ENCODE measurements around the gene PSAT1.
A peak's percentile ranks its signal among the peaks of the same experiment; 100 is the strongest.

Gene PSAT1

DNA sequence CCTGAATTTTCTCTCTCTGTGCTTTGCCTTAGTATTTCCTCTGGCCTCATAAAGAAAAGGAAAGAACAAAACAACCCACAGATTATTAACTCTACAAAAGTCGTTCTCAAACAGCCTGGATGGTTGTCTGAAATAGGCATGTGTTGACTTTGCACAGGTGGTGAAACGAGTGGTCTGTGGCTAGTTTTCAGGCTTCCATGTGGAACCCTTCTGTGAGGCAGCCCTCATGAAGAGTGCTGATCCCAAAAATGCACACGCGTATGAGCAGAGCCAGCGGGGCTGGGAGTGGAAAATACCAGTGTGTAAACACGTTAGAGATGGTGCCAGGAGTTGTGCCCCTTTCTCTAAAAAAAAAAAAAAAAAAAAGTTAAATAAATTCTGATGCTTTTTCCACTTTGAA is 4.9 kb upstream of the PSAT1 start:
- no peak overlapping the region for H3K27ac ChIP-seq (ENCODE audit: low read depth, low read length)
- H3K9me3 ChIP-seq (ENCODE audit: control insufficient read depth in 5 of 5, low read length in 5 of 5), result no peaks in the 10 kb centered on the region
- H3K27me3 ChIP-seq (ENCODE audit: control insufficient read depth in 5 of 5, insufficient read depth in 4 of 5, low read length in 5 of 5), result peaks cover 0 to 4% (median 0%) of the 10 kb centered on the region in 5 donors
- peaks cover 0 to 12% (median 11%) of the 10 kb centered on the region in 5 donors for H3K4me1 ChIP-seq (ENCODE audit: control insufficient read depth in 5 of 5, insufficient read depth in 5 of 5, low read length in 5 of 5)
- H3K36me3 ChIP-seq (ENCODE audit: control insufficient read depth in 5 of 5, insufficient read depth in 5 of 5, low read length in 5 of 5), result no peaks in the 10 kb centered on the region
- H3K9ac ChIP-seq (ENCODE audit: low read length in 5 of 5), result no peak overlapping the region
- H3K4me3 ChIP-seq (ENCODE audit: low read depth in 1 of 5, low read length in 5 of 5), result no peak overlapping the region

DNA sequence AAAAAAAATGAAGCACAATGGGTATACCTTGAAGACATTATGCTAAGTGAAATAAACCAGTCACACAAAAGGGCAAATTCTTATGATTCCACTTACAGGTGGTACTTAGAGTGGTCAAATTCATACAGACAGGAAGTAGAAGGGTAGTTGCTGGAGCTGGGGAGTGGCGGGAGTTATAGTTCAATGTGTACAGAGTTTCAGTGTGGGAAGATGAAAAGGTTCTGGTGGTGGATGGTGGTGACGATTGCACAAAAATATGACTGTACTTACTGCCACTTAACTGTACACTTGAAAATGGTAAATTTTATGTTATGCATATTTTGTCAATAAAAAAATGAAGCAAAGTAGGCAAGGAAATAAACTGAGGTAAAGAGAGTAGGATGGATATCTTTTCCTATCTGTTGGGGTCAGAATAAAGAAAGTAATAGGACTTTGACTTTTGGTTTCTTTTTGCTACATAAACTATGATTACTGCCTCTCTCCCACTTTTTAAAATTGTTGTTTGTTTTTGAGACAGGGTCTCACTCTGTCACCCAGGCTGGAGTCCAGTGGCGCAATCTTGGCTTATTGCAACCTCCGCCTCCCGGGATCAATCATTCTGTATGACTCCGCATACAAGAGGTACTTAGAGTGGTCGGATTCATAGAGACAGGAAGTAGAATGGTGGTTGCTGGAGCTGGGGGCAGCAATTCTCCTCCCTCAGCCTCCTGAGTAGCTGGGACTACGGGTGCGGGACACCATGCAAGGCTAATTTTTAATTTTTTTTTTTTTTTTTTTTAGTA is 4.0 kb upstream of the PSAT1 start:
- H3K9ac ChIP-seq (ENCODE audit: low read length in 5 of 5), result no peak overlapping the region
- H3K36me3 ChIP-seq (ENCODE audit: control insufficient read depth in 5 of 5, insufficient read depth in 5 of 5, low read length in 5 of 5), result no peaks in the 10 kb centered on the region
- no peaks in the 10 kb centered on the region for H3K9me3 ChIP-seq (ENCODE audit: control insufficient read depth in 5 of 5, low read length in 5 of 5)
- H3K27me3 ChIP-seq (ENCODE audit: control insufficient read depth in 5 of 5, insufficient read depth in 4 of 5, low read length in 5 of 5), result peaks cover 0 to 4% (median 0%) of the 10 kb centered on the region in 5 donors
- H3K4me1 ChIP-seq (ENCODE audit: control insufficient read depth in 5 of 5, insufficient read depth in 5 of 5, low read length in 5 of 5), result peaks cover 2 to 21% (median 19%) of the 10 kb centered on the region in 5 donors
- H3K27ac ChIP-seq (ENCODE audit: low read depth, low read length), result no peak overlapping the region
- no peak overlapping the region for H3K4me3 ChIP-seq (ENCODE audit: low read depth in 1 of 5, low read length in 5 of 5)

DNA sequence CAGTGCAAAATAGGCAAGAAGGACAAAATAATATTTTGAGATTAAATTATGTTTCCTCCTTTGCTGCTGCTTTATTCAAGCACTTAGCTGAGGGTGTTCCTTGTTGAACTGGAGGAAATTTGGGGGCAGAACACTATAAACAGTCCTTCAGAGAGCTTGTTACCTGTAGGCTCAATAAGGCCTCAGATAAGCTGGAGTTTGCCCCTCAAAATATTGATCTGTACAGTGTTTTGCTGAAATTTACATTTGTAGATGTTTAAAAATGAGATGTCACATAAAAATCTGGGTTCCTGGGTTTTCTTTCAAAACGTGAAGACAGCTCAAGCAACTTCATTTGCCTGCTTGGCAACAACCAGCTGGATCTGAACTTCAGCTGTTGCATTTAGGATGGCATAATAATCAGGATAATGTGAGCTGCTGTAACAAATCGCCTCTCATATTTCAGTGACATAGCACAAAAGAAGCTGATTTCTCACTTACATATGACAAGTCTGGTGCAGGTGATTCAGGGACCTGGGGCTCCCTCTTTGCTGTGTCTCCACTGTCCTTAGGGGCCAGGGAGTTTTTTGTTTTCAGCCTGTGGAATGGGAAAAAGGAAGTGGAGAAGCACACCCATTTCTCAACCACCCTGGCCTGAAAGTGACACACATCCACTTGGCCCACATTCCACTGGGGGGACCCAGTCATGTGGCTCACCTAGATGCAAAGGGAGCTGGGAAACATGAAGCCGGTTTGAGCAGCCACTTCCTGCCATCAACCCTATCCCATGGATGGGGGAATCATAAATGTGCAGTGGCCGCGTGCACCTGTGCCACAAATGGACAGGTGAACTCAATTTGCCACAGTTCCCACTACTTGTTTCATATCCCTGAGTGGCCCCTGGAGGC is 2.4 kb upstream of the PSAT1 start:
- peaks cover 2 to 26% (median 24%) of the 10 kb centered on the region in 5 donors for H3K4me1 ChIP-seq (ENCODE audit: control insufficient read depth in 5 of 5, insufficient read depth in 5 of 5, low read length in 5 of 5)
- no peaks in the 10 kb centered on the region for H3K36me3 ChIP-seq (ENCODE audit: control insufficient read depth in 5 of 5, insufficient read depth in 5 of 5, low read length in 5 of 5)
- no peak overlapping the region for H3K27ac ChIP-seq (ENCODE audit: low read depth, low read length)
- H3K9me3 ChIP-seq (ENCODE audit: control insufficient read depth in 5 of 5, low read length in 5 of 5), result no peaks in the 10 kb centered on the region
- H3K9ac ChIP-seq (ENCODE audit: low read length in 5 of 5), result no peak overlapping the region
- no peak overlapping the region for H3K4me3 ChIP-seq (ENCODE audit: low read depth in 1 of 5, low read length in 5 of 5)
- H3K27me3 ChIP-seq (ENCODE audit: control insufficient read depth in 5 of 5, insufficient read depth in 4 of 5, low read length in 5 of 5), result peaks cover 0 to 7% (median 3%) of the 10 kb centered on the region in 5 donors

DNA sequence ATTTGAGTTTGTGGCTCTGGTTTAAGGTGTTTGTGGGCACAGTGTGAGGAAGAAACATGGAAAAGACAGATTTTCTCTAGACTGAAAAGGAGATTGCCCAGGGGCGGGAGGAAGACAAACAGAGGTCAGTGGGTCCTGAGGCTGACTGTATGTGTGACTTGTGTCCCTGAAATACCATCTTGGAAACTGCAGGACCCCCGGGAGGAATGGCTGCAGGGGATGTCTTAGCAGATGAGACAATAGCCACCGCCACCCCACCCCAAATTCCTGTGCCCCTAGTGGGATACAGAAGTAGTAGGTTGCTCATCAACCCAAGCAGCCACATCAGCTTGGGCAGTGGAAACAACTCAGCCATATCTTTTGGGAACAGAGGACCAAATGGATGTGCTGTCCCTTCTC is 1.7 kb upstream of the PSAT1 start:
- Histone ChIP-seq H3K9me3 (ENCODE audit: control insufficient read depth in 5 of 5, low read length in 5 of 5) (no peaks in the 10 kb centered on the region), H3K36me3 (ENCODE audit: control insufficient read depth in 5 of 5, insufficient read depth in 5 of 5, low read length in 5 of 5) (no peaks in the 10 kb centered on the region), H3K4me1 (ENCODE audit: control insufficient read depth in 5 of 5, insufficient read depth in 5 of 5, low read length in 5 of 5) (peaks cover 2 to 26% (median 24%) of the 10 kb centered on the region in 5 donors), H3K9ac (ENCODE audit: low read length in 5 of 5) (no peak overlapping the region), H3K27ac (ENCODE audit: low read depth, low read length) (no peak overlapping the region), H3K27me3 (ENCODE audit: control insufficient read depth in 5 of 5, insufficient read depth in 4 of 5, low read length in 5 of 5) (peaks cover 0 to 10% (median 3%) of the 10 kb centered on the region in 5 donors), H3K4me3 (ENCODE audit: low read depth in 1 of 5, low read length in 5 of 5) (no peak overlapping the region)

DNA sequence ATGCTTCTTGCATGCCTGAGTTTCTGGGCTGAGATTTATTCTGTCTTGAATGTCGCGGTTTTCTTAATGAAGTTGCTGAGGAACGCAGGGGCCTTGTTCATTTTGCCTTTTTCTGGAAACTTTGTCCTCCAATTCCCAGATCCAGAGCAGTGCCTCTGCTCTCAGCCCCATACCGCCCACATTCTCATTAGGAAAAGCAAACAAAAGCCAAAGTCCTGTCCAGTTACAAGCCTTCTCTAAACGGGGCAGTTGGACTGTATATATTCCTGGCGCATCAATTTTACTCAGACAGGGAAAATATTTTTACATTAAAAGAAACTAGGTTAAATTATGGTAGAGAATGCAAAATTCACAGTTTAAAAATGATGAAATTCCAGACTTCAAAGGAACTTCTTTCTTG is 1.2 kb upstream of the PSAT1 start:
- Histone ChIP-seq H3K27ac (ENCODE audit: low read depth, low read length) (no peak overlapping the region), H3K27me3 (ENCODE audit: control insufficient read depth in 5 of 5, insufficient read depth in 4 of 5, low read length in 5 of 5) (peaks cover 0 to 11% (median 3%) of the 10 kb centered on the region in 5 donors), H3K9me3 (ENCODE audit: control insufficient read depth in 5 of 5, low read length in 5 of 5) (no peaks in the 10 kb centered on the region), H3K4me1 (ENCODE audit: control insufficient read depth in 5 of 5, insufficient read depth in 5 of 5, low read length in 5 of 5) (peaks cover 2 to 26% (median 24%) of the 10 kb centered on the region in 5 donors), H3K4me3 (ENCODE audit: low read depth in 1 of 5, low read length in 5 of 5) (peak overlapping the region in 1 of 5 donors; percentile 71), H3K9ac (ENCODE audit: low read length in 5 of 5) (no peak overlapping the region), H3K36me3 (ENCODE audit: control insufficient read depth in 5 of 5, insufficient read depth in 5 of 5, low read length in 5 of 5) (no peaks in the 10 kb centered on the region)

DNA sequence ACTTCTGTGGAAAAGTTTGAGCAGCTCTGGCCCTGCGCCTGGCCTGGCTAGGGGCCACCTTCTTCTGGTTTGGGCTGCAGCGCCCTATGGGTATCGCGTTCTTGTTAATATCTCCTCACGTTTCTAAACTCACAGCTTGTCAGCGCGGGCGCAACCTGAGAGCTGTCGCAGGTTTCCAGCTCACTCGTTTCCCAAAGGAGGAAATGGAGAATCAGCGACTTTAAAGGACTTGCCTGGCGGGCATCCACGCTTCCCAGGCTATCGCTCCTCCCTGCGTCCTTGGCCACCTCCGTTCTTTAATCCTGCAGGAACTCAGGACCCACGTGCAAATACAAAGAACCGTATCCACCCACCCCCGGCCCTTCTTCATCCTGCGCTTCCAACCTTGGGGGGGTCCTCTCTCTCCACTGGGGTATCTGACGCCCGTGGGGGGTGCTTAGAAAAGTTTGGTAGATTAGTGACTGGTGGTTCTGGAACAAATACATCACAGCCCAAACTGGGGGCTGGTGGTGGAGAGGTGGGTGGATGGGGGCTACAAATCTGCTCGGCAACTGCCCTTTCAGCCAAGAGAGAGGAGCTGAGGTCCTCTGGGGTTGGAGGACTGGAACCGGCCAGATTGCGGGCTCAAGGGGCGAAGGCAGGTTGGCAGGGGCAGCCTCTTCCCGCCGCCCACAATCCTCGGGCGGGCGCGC is 578 bp upstream of the PSAT1 start:
- peak overlapping the region in 2 of 5 donors; percentile 23 to 59 for H3K9ac ChIP-seq (ENCODE audit: low read length in 5 of 5)
- peaks cover 2 to 26% (median 24%) of the 10 kb centered on the region in 5 donors for H3K4me1 ChIP-seq (ENCODE audit: control insufficient read depth in 5 of 5, insufficient read depth in 5 of 5, low read length in 5 of 5)
- no peaks in the 10 kb centered on the region for H3K36me3 ChIP-seq (ENCODE audit: control insufficient read depth in 5 of 5, insufficient read depth in 5 of 5, low read length in 5 of 5)
- H3K4me3 ChIP-seq (ENCODE audit: low read depth in 1 of 5, low read length in 5 of 5), result peak overlapping the region; percentile 53 to 76 (median 71)
- peaks cover 0 to 11% (median 3%) of the 10 kb centered on the region in 5 donors for H3K27me3 ChIP-seq (ENCODE audit: control insufficient read depth in 5 of 5, insufficient read depth in 4 of 5, low read length in 5 of 5)
- H3K9me3 ChIP-seq (ENCODE audit: control insufficient read depth in 5 of 5, low read length in 5 of 5), result no peaks in the 10 kb centered on the region
- H3K27ac ChIP-seq (ENCODE audit: low read depth, low read length), result no peak overlapping the region

DNA sequence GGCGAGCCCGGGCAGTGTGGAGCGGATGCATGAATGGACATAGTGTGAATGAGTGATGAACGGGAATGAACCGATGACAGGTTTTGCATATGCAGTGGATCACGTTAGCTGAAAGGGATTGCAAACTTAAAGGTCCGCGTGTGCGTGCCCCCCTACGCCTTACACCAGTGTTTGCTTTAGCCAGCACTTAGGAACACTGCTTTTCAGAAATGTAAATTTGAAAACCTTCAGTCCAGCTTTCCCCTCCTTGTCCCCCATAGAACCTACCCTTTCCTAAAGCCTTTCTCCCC is 692 bp downstream of the PSAT1 start:
- Histone ChIP-seq H3K9me3 (ENCODE audit: control insufficient read depth in 5 of 5, low read length in 5 of 5) (no peaks in the 10 kb centered on the region), H3K36me3 (ENCODE audit: control insufficient read depth in 5 of 5, insufficient read depth in 5 of 5, low read length in 5 of 5) (no peaks in the 10 kb centered on the region), H3K27me3 (ENCODE audit: control insufficient read depth in 5 of 5, insufficient read depth in 4 of 5, low read length in 5 of 5) (peaks cover 0 to 11% (median 3%) of the 10 kb centered on the region in 5 donors), H3K4me3 (ENCODE audit: low read depth in 1 of 5, low read length in 5 of 5) (peak overlapping the region; percentile 53 to 74 (median 71)), H3K9ac (ENCODE audit: low read length in 5 of 5) (peak overlapping the region in 1 of 5 donors; percentile 45), H3K4me1 (ENCODE audit: control insufficient read depth in 5 of 5, insufficient read depth in 5 of 5, low read length in 5 of 5) (peaks cover 2 to 26% (median 24%) of the 10 kb centered on the region in 5 donors), H3K27ac (ENCODE audit: low read depth, low read length) (peak overlapping the region; percentile 41)

DNA sequence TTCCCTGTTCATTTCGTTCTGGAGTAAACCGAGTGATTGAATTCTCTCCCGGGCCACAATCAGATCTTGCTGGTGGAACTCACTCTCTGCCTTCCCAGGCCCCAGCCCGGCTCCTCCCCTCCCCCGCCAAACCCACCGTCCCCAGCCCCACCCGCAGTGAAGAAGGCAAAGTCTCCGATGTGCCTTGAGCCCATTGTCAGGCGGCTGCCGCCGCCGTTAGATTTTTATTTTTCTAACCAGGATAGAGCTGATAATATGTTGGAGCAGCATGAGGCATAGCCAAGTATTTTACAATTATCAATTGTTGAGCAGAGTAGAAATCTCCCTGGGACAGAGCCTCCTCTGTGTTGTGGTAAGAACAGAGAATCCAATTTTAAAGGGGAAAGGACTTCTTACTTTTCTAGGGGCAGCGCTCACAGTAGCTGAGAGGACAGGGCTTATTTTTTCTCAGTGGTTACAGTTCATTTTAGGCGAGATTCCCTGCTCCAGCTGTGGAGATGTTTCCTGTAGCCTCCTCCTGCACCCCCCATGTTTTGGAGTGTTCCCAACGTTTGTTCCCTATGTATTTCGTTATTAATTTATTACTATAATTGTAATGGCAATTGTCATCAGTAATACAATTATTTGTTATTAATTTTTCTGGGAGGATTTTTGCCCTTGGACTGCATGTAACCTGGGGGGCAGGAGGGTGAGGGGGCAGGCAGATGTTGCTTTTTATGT is 1.3 kb downstream of the PSAT1 start:
- H3K27ac ChIP-seq (ENCODE audit: low read depth, low read length), result no peak overlapping the region

DNA sequence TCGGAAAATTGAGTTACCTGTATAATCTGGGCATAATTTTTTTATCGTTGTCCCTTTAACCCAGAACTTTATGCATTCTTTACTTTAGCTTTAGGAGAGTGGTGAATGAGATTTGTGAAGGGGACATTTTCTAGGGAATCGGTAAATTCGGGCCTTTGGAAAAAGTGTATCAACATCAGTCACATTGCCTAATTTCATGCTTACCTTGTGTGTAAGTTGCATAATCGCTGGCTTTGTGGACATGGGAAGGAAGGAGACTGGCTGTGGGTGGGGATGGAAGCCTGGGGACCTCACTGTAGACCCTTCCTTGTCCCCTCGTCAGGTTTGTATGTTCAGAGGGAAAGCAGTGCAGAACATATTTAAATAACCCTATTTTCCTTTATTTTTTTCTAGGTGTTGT is 3.3 kb downstream of the PSAT1 start:
- Histone ChIP-seq H3K36me3 (ENCODE audit: control insufficient read depth in 5 of 5, insufficient read depth in 5 of 5, low read length in 5 of 5) (no peaks in the 10 kb centered on the region), H3K9me3 (ENCODE audit: control insufficient read depth in 5 of 5, low read length in 5 of 5) (no peaks in the 10 kb centered on the region), H3K27ac (ENCODE audit: low read depth, low read length) (no peak overlapping the region), H3K9ac (ENCODE audit: low read length in 5 of 5) (no peak overlapping the region), H3K4me3 (ENCODE audit: low read depth in 1 of 5, low read length in 5 of 5) (no peak overlapping the region), H3K4me1 (ENCODE audit: control insufficient read depth in 5 of 5, insufficient read depth in 5 of 5, low read length in 5 of 5) (peaks cover 2 to 30% (median 26%) of the 10 kb centered on the region in 5 donors), H3K27me3 (ENCODE audit: control insufficient read depth in 5 of 5, insufficient read depth in 4 of 5, low read length in 5 of 5) (peaks cover 0 to 11% (median 3%) of the 10 kb centered on the region in 5 donors)

More for the DNA sequence above, 1.3 kb downstream of the PSAT1 start:
- H3K9me3 ChIP-seq (ENCODE audit: control insufficient read depth in 5 of 5, low read length in 5 of 5), result no peaks in the 10 kb centered on the region
- peaks cover 2 to 26% (median 24%) of the 10 kb centered on the region in 5 donors for H3K4me1 ChIP-seq (ENCODE audit: control insufficient read depth in 5 of 5, insufficient read depth in 5 of 5, low read length in 5 of 5)
- H3K36me3 ChIP-seq (ENCODE audit: control insufficient read depth in 5 of 5, insufficient read depth in 5 of 5, low read length in 5 of 5), result no peaks in the 10 kb centered on the region
- H3K4me3 ChIP-seq (ENCODE audit: low read depth in 1 of 5, low read length in 5 of 5), result peak overlapping the region in 4 of 5 donors; percentile 66 to 74 (median 71)
- no peak overlapping the region for H3K9ac ChIP-seq (ENCODE audit: low read length in 5 of 5)
- peaks cover 0 to 11% (median 3%) of the 10 kb centered on the region in 5 donors for H3K27me3 ChIP-seq (ENCODE audit: control insufficient read depth in 5 of 5, insufficient read depth in 4 of 5, low read length in 5 of 5)
